IPS-18c (cell line): ENCODE data around the gene IRGM.
"Not testable (repeated sequence)": the region's sequence is repeated elsewhere in the genome, so short reads cannot be mapped to it uniquely, and the experiment has no call there.

Experiments used
- H3K4me3 ChIP-seq: 2 replicates; pipeline ENCODE4 v1.7.0; 2013; ENCODE audit warnings: low read depth, mild to moderate bottlenecking, low read length, moderate library complexity; ENCODE audit not compliant: insufficient read depth
- H3K9me3 ChIP-seq: one replicate; pipeline ENCODE4 v1.6.1; 2013; ENCODE audit warnings: mild to moderate bottlenecking, low read length, moderate library complexity; ENCODE audit not compliant: control insufficient read depth, insufficient read depth

IRGM gene

GRCh38 chr5:150846308-150846653 lies at the start of gene IRGM:
IRGM (plus strand) TSS chr5:150846521; CDS start chr5:150848124, 1,603 bp downstream.
- not testable (repeated sequence) for H3K4me3 ChIP-seq, H3K9me3 ChIP-seq

GRCh38 chr5:150797384-150797783 lies 48.9 kb upstream of the IRGM start:
- Histone ChIP-seq H3K4me3 (no peak overlapping the region), H3K9me3 (no peaks in the 10 kb centered on the region)

GRCh38 chr5:150801117-150801927 lies 45.0 kb upstream of the IRGM start:
- Histone ChIP-seq H3K4me3 (peak overlapping the region; percentile 40; the same call in 1 of the 2 replicates), H3K9me3 (no peaks in the 10 kb centered on the region)

- H3K9me3 ChIP-seq, result no peaks in the 10 kb centered on the region
- H3K4me3 ChIP-seq, result no peak overlapping the region
Observed at GRCh38 chr5:150804388-150804787, 41.9 kb upstream of the IRGM start.

- Histone ChIP-seq H3K4me3 (no peak overlapping the region), H3K9me3 (no peaks in the 10 kb centered on the region)
Observed at GRCh38 chr5:150809363-150809762, 37.0 kb upstream of the IRGM start.

GRCh38 chr5:150815010-150815409 lies 31.3 kb upstream of the IRGM start:
- H3K4me3 ChIP-seq, result no peak overlapping the region
- H3K9me3 ChIP-seq, result no peaks in the 10 kb centered on the region

- H3K4me3 ChIP-seq, result no peak overlapping the region
- no peaks in the 10 kb centered on the region for H3K9me3 ChIP-seq
Observed at GRCh38 chr5:150816946-150817345, 29.4 kb upstream of the IRGM start.

- Histone ChIP-seq H3K4me3 (no peak overlapping the region), H3K9me3 (no peaks in the 10 kb centered on the region)
Observed at GRCh38 chr5:150829744-150830143, 16.6 kb upstream of the IRGM start.

- not testable (repeated sequence) for H3K9me3 ChIP-seq, H3K4me3 ChIP-seq
Observed at GRCh38 chr5:150831821-150832220, 14.5 kb upstream of the IRGM start.

GRCh38 chr5:150836064-150836463 lies 10.3 kb upstream of the IRGM start:
- H3K9me3 ChIP-seq, result peaks cover 5% of the 10 kb centered on the region
- no peak overlapping the region for H3K4me3 ChIP-seq

GRCh38 chr5:150836703-150837102 lies 9.6 kb upstream of the IRGM start:
- Histone ChIP-seq H3K9me3 (peaks cover 5% of the 10 kb centered on the region), H3K4me3 (no peak overlapping the region)

GRCh38 chr5:150845185-150845859 lies 999 bp upstream of the IRGM start:
- not testable (repeated sequence) for H3K4me3 ChIP-seq, H3K9me3 ChIP-seq

- Histone ChIP-seq H3K9me3 (peaks cover 4% of the 10 kb centered on the region), H3K4me3 (no peak overlapping the region)
Observed at GRCh38 chr5:150846654-150847333, 473 bp downstream of the IRGM start.

GRCh38 chr5:150847334-150847695 lies 994 bp downstream of the IRGM start:
- peaks cover 4% of the 10 kb centered on the region for H3K9me3 ChIP-seq
- no peak overlapping the region for H3K4me3 ChIP-seq

GRCh38 chr5:150848271-150848670 lies 1.9 kb downstream of the IRGM start:
- H3K4me3 ChIP-seq, result no peak overlapping the region
- H3K9me3 ChIP-seq, result peaks cover 4% of the 10 kb centered on the region

GRCh38 chr5:150851039-150851438 lies 4.7 kb downstream of the IRGM start:
- no peak overlapping the region for H3K4me3 ChIP-seq
- H3K9me3 ChIP-seq, result no peaks in the 10 kb centered on the region

GRCh38 chr5:150853561-150853960 lies 7.2 kb downstream of the IRGM start:
- Histone ChIP-seq H3K4me3 (no peak overlapping the region), H3K9me3 (no peaks in the 10 kb centered on the region)

GRCh38 chr5:150856700-150857099 lies 10.4 kb downstream of the IRGM start:
- not testable (repeated sequence) for H3K9me3 ChIP-seq, H3K4me3 ChIP-seq
